Tibial artery (tissue), 4 donors: ENCODE measurements around the gene TSHZ1.

ENCODE experiments used
- DNase-seq, 2 donors: peaks; one replicate each; pipeline ENCODE4 v3.0.0-alpha.2; 2019
- H3K27ac ChIP-seq, 2 donors: fragments of 200-600 bp; sonication (generic) in 1 of 2; 1 replicate in 1 of 2; 2 replicates in 1 of 2; pipeline ENCODE4 v1.5.1; 2018 to 2019; ENCODE audit warnings: mild to moderate bottlenecking in 1 of 2
- H3K27me3 ChIP-seq, 2 donors: fragments of 200-600 bp; sonication (generic) in 1 of 2; one replicate each; pipeline versions ENCODE4 v1.5.1 to v1.6.0; 2016 to 2019
- H3K36me3 ChIP-seq, 3 donors: fragments of 200-600 bp; sonication (generic) in 2 of 3; one replicate each; pipeline ENCODE4 v1.5.1; 2016 to 2019; ENCODE audit warnings: mild to moderate bottlenecking in 2 of 3
- H3K4me1 ChIP-seq, 4 donors: fragments of 200-600 bp; sonication (generic) in 2 of 4; 1 replicate in 3 of 4; 2 replicates in 1 of 4; pipeline ENCODE4 v1.5.1; 2016 to 2019
- H3K4me3 ChIP-seq, 2 donors: fragments of 200-600 bp; sonication (generic) in 1 of 2; 1 replicate in 1 of 2; 2 replicates in 1 of 2; pipeline ENCODE4 v1.5.1; 2018 to 2019; ENCODE audit warnings: mild to moderate bottlenecking in 2 of 2
- H3K9me3 ChIP-seq, 3 donors: fragments of 200-600 bp; sonication (generic) in 1 of 3; one replicate each; pipeline ENCODE4 v1.5.1; 2016 to 2019
- CTCF ChIP-seq, 2 experiments: fragments of 200-600 bp in 1 of 2; fragments of 450-650 bp in 1 of 2; IDR thresholded peaks; one replicate each; pipeline ENCODE4 v1.5.1; 2017 to 2019; ENCODE audit warnings: antibody characterized with exemption in 2 of 2, mild to moderate bottlenecking in 1 of 2, moderate library complexity in 1 of 2
- intact Hi-C: fragments of 100-400 bp; cut with DNase I; formaldehyde crosslinking; loops from one replicate; pipeline ENCODE4 v1.15.0; 2023; ENCODE audit warnings: low total_unique reads

Gene TSHZ1

GRCh38 chr18:75257605-75258004 lies 47.0 kb downstream of the TSHZ1 start:
- Histone ChIP-seq H3K9me3 (no peaks in the 10 kb centered on the region), H3K4me1 (peaks cover 0 to 27% (median 16%) of the 10 kb centered on the region in 4 donors), H3K27ac (no peak overlapping the region), H3K36me3 (no peaks in the 10 kb centered on the region), H3K27me3 (no peaks in the 10 kb centered on the region), H3K4me3 (no peak overlapping the region)
- TF ChIP-seq CTCF (IDR thresholded peaks at IDR 0.05), result no peak
- DNase-seq, result no peak
- intact Hi-C loops, result no loop called here

GRCh38 chr18:75261430-75262223 lies 51.0 kb downstream of the TSHZ1 start:
- Histone ChIP-seq H3K27me3 (no peaks in the 10 kb centered on the region), H3K4me3 (no peak overlapping the region), H3K9me3 (no peaks in the 10 kb centered on the region), H3K36me3 (no peaks in the 10 kb centered on the region), H3K27ac (no peak overlapping the region), H3K4me1 (peaks cover 0 to 6% (median 0%) of the 10 kb centered on the region in 4 donors)
- DNase-seq, result no peak
- intact Hi-C loops, result no loop called here
- no peak for TF ChIP-seq CTCF (IDR thresholded peaks at IDR 0.05)

GRCh38 chr18:75262511-75262910 lies 51.9 kb downstream of the TSHZ1 start:
- Histone ChIP-seq H3K9me3 (no peaks in the 10 kb centered on the region), H3K36me3 (no peaks in the 10 kb centered on the region), H3K4me3 (no peak overlapping the region), H3K27ac (no peak overlapping the region), H3K4me1 (no peaks in the 10 kb centered on the region), H3K27me3 (no peaks in the 10 kb centered on the region)
- DNase-seq, result no peak
- TF ChIP-seq CTCF (IDR thresholded peaks at IDR 0.05), result no peak
- intact Hi-C loops, result no loop called here

- Histone ChIP-seq H3K27ac (no peak overlapping the region), H3K4me1 (no peaks in the 10 kb centered on the region), H3K27me3 (no peaks in the 10 kb centered on the region), H3K4me3 (no peak overlapping the region), H3K36me3 (no peaks in the 10 kb centered on the region), H3K9me3 (no peaks in the 10 kb centered on the region)
- no peak for TF ChIP-seq CTCF (IDR thresholded peaks at IDR 0.05)
- intact Hi-C loops, result no loop called here
- no peak for DNase-seq
Measured at GRCh38 chr18:75264195-75264594, 53.6 kb downstream of the TSHZ1 start.

- Histone ChIP-seq H3K27me3 (no peaks in the 10 kb centered on the region), H3K4me1 (no peaks in the 10 kb centered on the region), H3K4me3 (no peak overlapping the region), H3K27ac (no peak overlapping the region), H3K9me3 (no peaks in the 10 kb centered on the region), H3K36me3 (no peaks in the 10 kb centered on the region)
- no peak for TF ChIP-seq CTCF (IDR thresholded peaks at IDR 0.05)
- DNase-seq, result no peak
- intact Hi-C loops, result no loop called here
Measured at GRCh38 chr18:75264926-75265597, 54.5 kb downstream of the TSHZ1 start.
